GM19193 (cell line): Measurements from ENCODE around the gene SLF2.

Experiments
- POLR2A ChIP-seq: IDR thresholded peaks from 4 replicates; pipeline ENCODE4 v1.6.1; 2011; ENCODE audit not compliant: insufficient read depth, insufficient read length; ENCODE audit errors: extremely low read depth

The SLF2 gene

GRCh38 chr10:100912605-100913469 lies at the start of gene SLF2:
SLF2 (plus strand) TSS chr10:100912963; CDS start chr10:100913111, 148 bp downstream.
- peak; percentile 81 for TF ChIP-seq POLR2A

GRCh38 chr10:100863433-100863832 lies 49.3 kb upstream of the SLF2 start:
- TF ChIP-seq POLR2A, result no peak

- TF ChIP-seq POLR2A, result no peak
Measured at GRCh38 chr10:100864036-100864885, 48.5 kb upstream of the SLF2 start.

GRCh38 chr10:100864978-100865377 lies 47.8 kb upstream of the SLF2 start:
- TF ChIP-seq POLR2A, result no peak

GRCh38 chr10:100866010-100866409 lies 46.8 kb upstream of the SLF2 start:
- no peak for TF ChIP-seq POLR2A

GRCh38 chr10:100866575-100867098 lies 46.1 kb upstream of the SLF2 start:
- no peak for TF ChIP-seq POLR2A

- no peak for TF ChIP-seq POLR2A
Measured at GRCh38 chr10:100867261-100867963, 45.4 kb upstream of the SLF2 start.

- no peak for TF ChIP-seq POLR2A
Measured at GRCh38 chr10:100868382-100868781, 44.4 kb upstream of the SLF2 start.

GRCh38 chr10:100869399-100869798 lies 43.4 kb upstream of the SLF2 start:
- no peak for TF ChIP-seq POLR2A

GRCh38 chr10:100872034-100872791 lies 40.5 kb upstream of the SLF2 start:
- no peak for TF ChIP-seq POLR2A

GRCh38 chr10:100873146-100873826 lies 39.5 kb upstream of the SLF2 start:
- TF ChIP-seq POLR2A, result no peak

- TF ChIP-seq POLR2A, result no peak
Measured at GRCh38 chr10:100873827-100874326, 38.9 kb upstream of the SLF2 start.
